ENCODE measurements around the gene IGSF10. TPM values are rescaled to one million over a fixed set of nuclear protein-coding genes. Genes with fewer than 3 reads are reported as not detected.

IGSF10 gene
- total and polyA plus RNA-seq, 4 donors: 0.24 to 1.6 (median 0.73) TPM

- H3K4me1 ChIP-seq (ENCODE audit: control insufficient read depth in 4 of 4, insufficient read depth in 4 of 4, low read length in 3 of 4): no peaks in the 10 kb centered on the region
- H3K9me3 ChIP-seq (ENCODE audit: control insufficient read depth in 4 of 4, low read length in 3 of 4): no peaks in the 10 kb centered on the region
- H3K36me3 ChIP-seq (ENCODE audit: control insufficient read depth in 4 of 4, insufficient read depth in 3 of 4, low read depth in 1 of 4, low read length in 3 of 4): no peaks in the 10 kb centered on the region
- 86% methylated on average over 4 of the region's 4 CpGs for WGBS
- TF ChIP-seq RAD21 (IDR thresholded peaks at IDR 0.05) (no peak), REST (IDR thresholded peaks at IDR 0.05) (no peak)
- H3K9ac ChIP-seq (ENCODE audit: low read depth in 1 of 2, low read length in 2 of 2): no peak overlapping the region
- H3K4me3 ChIP-seq (ENCODE audit: low read depth in 1 of 3, low read length in 3 of 3): no peak overlapping the region
- no peak overlapping the region for H3K27ac ChIP-seq (ENCODE audit: low read depth in 1 of 2, low read length in 2 of 2)
- no peak for DNase-seq (ENCODE audit: low spot score)
- no peaks in the 10 kb centered on the region for H3K27me3 ChIP-seq (ENCODE audit: control insufficient read depth in 4 of 4, insufficient read depth in 4 of 4, low read length in 3 of 4)
These were observed 38.9 kb downstream of the IGSF10 start for GRCh38 chr3:151421938-151422337.

GRCh38 chr3:151419806-151420205, 41.1 kb downstream of the IGSF10 start:
- no peaks in the 10 kb centered on the region for H3K27me3 ChIP-seq (ENCODE audit: control insufficient read depth in 4 of 4, insufficient read depth in 4 of 4, low read length in 3 of 4)
- TF ChIP-seq MAX (IDR thresholded peaks at IDR 0.05) (no peak), JUND (IDR thresholded peaks at IDR 0.05) (no peak), ZBTB33 (IDR thresholded peaks at IDR 0.05) (no peak), EGR1 (IDR thresholded peaks at IDR 0.05; ENCODE audit: low read depth in 2 of 2) (no peak), GABPA (IDR thresholded peaks at IDR 0.05 in 1 of 2, conservative IDR thresholded peaks at IDR 0.05 in 1 of 2) (no peak), SP1 (IDR thresholded peaks at IDR 0.05) (no peak), HNF4G (IDR thresholded peaks at IDR 0.05) (no peak), TAF1 (conservative IDR thresholded peaks at IDR 0.05) (no peak), FOXA1 (IDR thresholded peaks at IDR 0.05) (no peak), RXRA (IDR thresholded peaks at IDR 0.05) (no peak), REST (IDR thresholded peaks at IDR 0.05) (no peak), YY1 (IDR thresholded peaks at IDR 0.05) (no peak), HNF4A (conservative IDR thresholded peaks at IDR 0.05) (no peak)
- no peak overlapping the region for H3K4me3 ChIP-seq (ENCODE audit: low read depth in 1 of 3, low read length in 3 of 3)
- no peaks in the 10 kb centered on the region for H3K4me1 ChIP-seq (ENCODE audit: control insufficient read depth in 4 of 4, insufficient read depth in 4 of 4, low read length in 3 of 4)
- H3K9ac ChIP-seq (ENCODE audit: low read depth in 1 of 2, low read length in 2 of 2): no peak overlapping the region
- 72% methylated on average over 6 of the region's 6 CpGs for WGBS
- H3K9me3 ChIP-seq (ENCODE audit: control insufficient read depth in 4 of 4, low read length in 3 of 4): no peaks in the 10 kb centered on the region
- no peak for DNase-seq (ENCODE audit: low spot score)
- H3K36me3 ChIP-seq (ENCODE audit: control insufficient read depth in 4 of 4, insufficient read depth in 3 of 4, low read depth in 1 of 4, low read length in 3 of 4): no peaks in the 10 kb centered on the region
- no peak overlapping the region for H3K27ac ChIP-seq (ENCODE audit: low read depth in 1 of 2, low read length in 2 of 2)
